ENCODE data around the gene SULT4A1.
"Not testable (repeated sequence)": the region's sequence is repeated elsewhere in the genome, so short reads cannot be mapped to it uniquely, and the experiment has no call there.

The SULT4A1 gene, protein sequence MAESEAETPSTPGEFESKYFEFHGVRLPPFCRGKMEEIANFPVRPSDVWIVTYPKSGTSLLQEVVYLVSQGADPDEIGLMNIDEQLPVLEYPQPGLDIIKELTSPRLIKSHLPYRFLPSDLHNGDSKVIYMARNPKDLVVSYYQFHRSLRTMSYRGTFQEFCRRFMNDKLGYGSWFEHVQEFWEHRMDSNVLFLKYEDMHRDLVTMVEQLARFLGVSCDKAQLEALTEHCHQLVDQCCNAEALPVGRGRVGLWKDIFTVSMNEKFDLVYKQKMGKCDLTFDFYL

DNA sequence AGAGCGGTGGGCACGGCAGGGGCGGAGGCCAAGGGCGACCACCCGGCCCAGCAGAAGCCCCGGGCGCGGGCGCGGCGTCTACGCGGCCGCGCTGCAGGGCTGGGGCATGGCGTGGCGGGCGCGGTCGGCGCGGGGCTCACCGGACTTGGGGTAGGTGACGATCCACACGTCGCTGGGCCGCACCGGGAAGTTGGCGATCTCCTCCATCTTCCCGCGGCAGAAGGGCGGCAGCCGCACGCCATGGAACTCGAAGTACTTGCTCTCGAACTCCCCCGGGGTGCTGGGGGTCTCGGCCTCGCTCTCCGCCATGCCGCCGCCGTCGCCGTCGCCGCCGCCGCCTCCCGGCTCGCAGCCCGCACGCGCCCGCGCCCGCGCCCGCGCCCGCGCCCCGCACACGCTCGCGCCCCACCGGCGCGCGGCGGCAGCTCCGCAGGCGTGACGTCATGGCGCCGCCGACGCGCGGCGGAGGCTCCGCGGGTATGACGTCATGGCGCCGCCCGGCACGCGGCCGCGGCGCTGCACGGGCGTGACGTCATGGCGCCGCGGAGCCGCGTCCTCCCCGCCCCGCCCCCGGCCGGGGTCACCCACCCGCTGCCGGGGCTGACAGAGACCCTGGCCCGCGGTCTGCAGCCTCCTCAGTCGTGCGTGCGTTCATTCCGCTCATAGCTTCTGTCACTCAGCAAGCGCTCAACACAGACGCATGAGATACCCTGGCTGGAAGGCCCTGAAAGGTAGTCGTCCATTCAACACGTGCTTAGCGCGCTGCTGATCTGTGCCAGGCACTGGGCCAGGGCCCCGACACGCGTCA lies at the start of gene SULT4A1:
SULT4A1 (minus strand) TSS at position 440 of the 808 bp plus-strand sequence; CDS start at position 309, 131 bp downstream.
- DNase-seq = no peak

DNA sequence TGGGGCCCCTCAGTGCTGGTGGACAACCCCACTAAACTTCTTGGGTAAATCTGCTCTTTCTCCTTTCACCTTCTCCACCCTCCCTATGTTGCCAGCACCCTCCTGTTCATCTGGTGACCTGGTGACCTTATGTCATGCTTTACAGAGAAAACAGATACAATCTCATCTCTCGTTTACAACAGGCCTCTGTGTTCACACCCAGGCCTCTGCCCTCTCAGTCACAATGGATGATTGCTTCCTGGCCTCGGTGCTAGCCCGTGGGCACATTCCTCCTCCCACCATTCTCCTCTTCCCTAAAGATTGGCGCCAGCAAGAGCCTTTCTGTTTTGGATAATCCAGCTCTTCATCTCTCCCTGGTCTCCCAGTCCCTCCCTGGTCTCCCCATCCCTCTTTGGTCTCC lies 49.0 kb upstream of the SULT4A1 start:
- DNase-seq = no peak

DNA sequence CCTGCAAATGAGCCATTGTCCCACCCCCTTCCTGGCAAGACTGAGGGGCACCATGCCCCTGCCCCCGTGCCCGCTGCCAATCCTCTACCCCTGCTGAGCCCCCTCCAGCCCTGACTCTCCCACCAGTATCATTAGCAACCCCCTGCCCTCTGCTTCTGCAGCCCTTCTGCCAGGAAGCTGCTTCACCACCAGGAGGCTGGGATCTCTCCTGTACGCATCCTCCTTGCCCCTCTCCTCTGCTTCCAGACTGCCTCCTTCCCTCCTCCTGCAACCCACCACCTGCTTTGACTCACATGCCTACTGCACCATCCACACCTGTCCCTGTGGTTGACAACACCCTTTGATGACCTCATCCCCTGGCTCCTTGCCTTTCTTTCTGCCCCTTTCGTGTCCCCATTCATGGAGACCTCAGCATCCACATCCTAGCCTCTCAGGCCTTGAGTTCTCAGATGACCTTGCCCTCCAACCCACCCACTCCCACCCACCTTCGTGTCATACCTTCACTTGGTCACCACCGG lies 47.9 kb upstream of the SULT4A1 start:
- DNase-seq = no peak

DNA sequence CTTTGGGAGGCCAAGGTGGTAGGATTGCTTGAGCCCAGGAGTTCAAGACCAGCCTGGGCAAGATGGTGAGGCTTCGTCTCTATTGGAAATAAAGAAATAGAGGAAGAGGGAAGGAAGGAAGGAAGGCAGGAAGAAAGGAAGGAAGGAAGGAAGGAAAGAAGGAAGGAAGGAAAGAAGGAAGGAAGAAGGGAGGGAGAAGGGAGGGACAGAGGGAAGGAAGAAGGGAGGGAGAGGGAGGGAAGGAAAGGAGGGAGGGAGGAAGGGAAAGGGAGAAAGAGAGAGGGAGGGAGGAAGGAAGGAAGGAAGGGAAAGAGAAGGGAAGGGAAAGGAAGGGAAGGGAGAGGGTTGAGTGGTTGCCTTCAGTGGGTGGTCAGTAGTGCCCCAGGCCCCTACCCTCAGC lies 47.4 kb upstream of the SULT4A1 start:
- DNase-seq = no peak

- no peak for DNase-seq
Measured at GRCh38 chr22:43905681-43906080, 43.4 kb upstream of the SULT4A1 start.

- not testable (repeated sequence) for DNase-seq
Measured at GRCh38 chr22:43904412-43904811, 42.1 kb upstream of the SULT4A1 start.

- DNase-seq = not testable (repeated sequence)
Measured at GRCh38 chr22:43903033-43903432, 40.7 kb upstream of the SULT4A1 start.

DNA sequence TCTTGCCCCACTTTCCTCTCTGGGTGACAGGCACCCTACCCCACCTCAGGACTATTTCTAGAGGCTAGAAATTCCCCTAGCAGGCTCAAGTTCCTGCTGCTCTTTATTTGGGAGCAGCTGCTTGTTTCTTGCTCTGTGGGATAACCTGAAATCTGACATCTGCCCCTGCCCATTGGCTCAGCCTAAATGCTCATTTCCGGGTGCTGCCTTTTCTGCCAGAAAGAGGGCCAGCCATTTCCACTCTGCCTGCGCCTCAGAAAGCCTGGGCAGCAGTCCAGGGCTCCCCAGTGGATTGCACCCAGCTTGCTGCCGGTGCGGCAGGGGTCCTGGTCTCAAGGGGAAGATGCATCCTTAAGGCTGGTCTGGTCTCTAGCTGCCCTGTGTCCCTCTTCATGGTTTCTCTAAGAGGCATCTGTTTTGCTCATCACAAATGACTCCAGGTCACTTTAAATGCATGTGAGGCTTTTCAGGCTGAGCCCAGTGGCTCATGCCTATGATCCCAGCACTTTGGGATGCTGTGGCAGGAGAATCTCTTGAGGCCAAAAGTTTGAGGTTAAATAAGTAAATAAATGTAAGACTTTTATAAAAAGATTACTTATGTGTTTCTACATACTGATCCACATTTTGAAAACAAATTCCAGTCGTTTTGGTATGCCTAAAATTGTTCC lies 39.8 kb upstream of the SULT4A1 start:
- no peak for DNase-seq

DNA sequence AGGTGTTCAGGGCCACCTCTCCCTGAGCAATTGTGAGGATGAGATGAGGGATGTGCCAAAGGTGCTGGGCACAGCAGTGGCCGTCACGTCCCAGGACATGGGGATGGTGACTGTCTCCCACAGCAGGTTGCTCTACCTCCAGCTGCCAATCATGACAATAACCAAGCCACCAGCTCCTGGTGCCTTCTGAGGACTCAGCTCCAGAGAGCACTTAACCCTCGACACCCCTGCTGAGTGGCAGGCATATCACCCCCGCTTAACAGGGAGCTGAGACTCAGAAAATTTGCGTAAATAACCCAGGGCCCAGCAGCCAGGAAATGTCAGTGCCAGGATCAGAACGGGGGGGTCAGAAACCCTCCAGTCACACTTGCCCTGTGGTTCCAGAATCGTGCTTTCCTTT lies 37.9 kb upstream of the SULT4A1 start:
- no peak for DNase-seq

DNA sequence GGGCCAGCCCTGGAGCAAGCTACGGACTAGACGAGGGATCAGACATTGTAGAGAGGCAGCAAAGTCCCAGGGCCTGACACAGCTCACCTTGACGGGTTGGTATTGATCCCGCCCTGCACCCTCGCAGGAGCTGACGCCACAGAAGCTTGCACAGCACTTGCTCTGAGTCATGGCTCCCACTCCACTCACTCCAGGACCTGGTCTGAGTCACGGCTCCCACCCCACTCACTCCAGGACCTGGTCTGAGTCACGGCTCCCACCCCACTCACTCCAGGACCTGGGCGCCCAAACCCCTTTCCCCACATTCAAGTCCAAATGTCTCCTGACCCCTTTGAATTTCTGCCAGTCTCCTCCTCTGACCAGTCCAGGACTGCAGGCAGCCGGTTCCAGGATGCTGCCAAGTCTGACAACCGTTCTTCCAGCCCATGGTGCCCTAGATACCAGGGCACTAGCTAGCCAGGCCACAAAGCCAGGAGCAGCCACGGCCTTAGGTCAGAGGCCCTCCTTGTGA lies 35.5 kb upstream of the SULT4A1 start:
- no peak for DNase-seq

GRCh38 chr22:43895986-43896645 lies 33.8 kb upstream of the SULT4A1 start:
- no peak for DNase-seq

DNA sequence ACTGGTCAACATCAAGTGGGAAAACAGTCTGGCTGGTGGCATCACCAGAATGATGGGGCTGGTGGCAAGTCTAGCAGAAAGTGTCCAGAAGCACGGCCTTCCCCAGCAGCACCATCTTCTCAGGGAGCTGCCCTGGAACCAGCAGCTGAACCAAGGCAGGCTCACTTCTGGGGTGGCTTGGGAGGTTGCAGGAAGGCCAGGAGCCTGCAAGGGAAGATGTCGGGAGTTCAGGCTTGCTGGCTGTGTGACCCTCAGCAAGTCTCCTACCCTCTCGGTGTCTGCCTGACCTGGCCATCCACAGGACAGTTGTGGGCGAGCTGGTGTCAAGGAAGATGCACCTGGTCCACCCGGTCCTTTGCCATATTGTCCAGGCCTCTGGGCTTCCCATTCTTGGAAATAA lies 31.8 kb upstream of the SULT4A1 start:
- no peak for DNase-seq

DNA sequence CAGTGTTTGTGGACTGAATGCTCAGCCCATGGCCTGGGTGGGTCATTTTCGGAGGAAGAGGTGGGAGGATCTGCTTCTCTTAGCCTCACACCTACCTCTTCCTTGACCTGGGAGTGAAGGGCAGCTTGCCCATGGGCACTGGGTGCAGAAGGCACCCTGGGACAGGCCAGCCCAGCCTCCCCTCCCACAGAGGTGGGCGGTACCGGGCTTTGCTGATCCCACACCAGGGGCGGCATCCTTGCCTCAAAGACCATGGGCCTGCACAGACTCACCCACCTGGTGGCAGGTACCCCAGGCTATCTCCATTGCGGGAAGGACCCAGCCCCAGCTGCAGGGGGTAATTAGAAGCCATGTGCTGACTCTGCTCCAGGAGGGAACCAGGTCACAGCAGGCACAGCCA lies 31.0 kb upstream of the SULT4A1 start:
- no peak for DNase-seq

DNA sequence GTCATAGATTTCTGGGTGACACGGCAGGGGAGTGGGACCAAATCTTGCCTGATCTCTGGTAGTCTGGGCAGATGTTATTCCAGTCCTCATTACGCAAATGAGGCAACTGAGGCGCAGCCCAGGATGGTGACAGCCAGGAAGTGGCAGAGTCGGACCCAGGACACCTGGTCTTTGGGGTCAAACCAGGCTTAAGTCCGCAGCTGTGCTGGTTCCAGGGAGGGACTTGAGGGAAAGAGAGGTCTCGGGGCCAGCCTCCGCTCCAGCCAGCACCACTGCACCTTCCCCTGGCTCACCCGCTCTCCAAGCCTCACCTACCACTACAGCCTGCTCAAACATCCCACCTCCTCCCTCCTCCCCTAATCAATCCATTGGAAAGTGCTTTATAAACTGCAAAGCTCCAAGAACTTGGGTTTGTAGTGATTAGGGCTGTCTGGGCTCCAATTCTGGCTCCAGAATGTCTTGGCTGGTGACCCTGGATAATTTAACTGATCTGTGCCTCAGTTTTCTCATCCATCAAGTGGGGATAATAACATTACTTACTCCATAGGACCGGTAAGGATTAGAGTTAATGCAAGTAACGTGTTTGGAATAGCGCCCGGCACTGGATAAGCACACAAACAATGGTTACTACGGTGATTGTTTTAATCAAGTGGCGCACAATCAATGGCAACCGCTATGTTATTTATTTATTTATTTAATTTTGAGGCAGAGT lies 30.0 kb upstream of the SULT4A1 start:
- no peak for DNase-seq

GRCh38 chr22:43891360-43892182 lies 29.3 kb upstream of the SULT4A1 start, which contains the start of gene PNPLA5:
PNPLA5 (minus strand) TSS chr22:43892013; CDS start chr22:43891880, 133 bp downstream.
- no peak for DNase-seq

- no peak for DNase-seq
Measured at GRCh38 chr22:43890901-43891331, 28.6 kb upstream of the SULT4A1 start.

- no peak for DNase-seq
Measured at GRCh38 chr22:43889860-43890253, 27.5 kb upstream of the SULT4A1 start.

DNA sequence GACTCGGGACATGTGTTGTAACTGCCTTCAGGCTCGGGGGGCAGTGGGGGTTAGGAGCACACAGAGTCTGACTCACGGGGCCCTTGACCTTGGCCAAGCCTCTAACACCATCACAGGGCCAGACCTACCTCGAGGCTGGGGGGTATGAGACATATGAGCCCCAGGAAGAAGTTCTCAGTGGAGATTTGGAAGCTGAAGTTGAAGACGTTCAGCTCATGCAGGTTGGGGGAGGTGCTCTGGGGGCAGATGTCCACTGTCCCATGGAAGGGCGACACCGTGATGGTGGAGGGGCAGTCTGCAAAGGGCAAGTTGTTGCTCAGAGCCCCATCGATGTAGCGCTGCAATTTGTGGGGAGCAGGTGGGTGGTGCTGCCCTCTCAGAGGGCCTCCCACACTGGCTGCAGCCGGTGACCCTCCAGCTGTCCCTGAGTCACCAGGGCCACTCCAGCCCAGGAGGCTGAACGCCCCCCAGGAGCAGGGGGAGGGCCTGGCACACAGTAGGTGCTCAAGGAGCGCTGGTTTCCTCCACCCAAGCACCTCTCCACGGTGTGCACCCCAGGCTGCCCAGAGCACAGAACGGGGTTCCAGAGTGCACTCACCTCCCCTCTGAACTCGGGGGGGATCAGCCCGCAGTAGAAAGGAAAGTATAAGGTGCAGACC lies 27.0 kb upstream of the SULT4A1 start:
- no peak for DNase-seq

DNA sequence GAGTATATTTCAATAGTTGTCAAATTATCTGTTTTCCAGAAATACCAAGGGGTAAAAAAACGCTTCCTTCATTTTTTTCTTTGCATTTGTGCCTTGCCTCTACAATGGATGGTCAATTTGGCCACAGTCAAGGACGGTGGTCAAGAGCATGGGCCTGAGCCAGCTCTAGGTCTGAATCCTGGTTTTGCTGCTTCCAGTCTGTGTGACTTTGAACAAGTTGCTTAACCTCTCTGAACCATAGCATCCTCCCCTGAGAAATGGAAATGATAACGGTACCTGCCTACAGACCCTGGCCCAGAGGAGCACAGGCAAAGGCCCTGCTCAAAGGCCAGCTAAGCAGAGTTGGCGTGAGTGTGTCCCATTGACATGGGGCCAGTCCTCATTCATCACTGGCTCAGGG lies 26.4 kb upstream of the SULT4A1 start:
- no peak for DNase-seq

DNA sequence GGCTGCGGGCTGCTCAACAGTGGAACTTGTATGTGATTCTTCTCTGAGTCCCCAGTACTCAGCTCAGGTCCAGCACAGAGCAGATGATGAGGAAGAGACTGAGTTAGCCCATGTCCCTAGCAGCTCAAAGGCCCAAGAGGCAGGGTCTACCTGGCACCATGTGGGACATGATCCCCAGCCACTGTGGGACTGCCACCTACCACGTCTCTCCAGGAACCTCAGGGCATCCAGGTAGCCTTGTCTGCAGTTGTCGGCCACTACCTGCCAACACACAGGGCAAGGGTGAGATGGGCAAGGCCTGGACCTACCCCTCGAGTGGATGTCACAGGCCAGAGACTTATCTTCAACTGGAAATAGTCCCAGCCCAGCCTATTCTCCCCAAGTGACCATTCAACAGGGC lies 25.1 kb upstream of the SULT4A1 start:
- DNase-seq = no peak

DNA sequence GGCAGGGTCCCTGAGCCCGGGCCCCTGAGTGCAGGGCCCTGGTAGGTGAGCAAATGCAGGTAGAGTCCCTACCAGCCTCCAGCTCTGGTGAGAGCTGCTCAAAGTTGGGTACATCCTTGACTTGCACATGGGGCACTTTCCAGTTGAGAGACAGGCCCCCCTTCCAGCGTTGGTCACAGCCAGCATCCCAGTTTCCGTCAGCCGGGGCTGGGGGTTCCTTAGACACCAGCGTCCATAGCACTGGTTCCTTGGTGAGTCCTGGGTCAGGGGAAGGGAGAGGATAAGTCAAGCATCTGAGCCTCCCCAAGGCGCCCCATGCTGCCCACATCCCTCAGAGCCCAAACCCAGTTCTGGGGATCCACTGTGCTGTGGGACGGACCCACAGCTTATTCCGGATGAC lies 23.9 kb upstream of the SULT4A1 start:
- no peak for DNase-seq
